GM18499 (cell line): ENCODE results near the gene BTBD1.

Experiments
- ATAC-seq: cut with Tn5 transposase; IDR thresholded peaks from one replicate; pipeline ENCODE4 v1.9.1; 2021; ENCODE audit warnings: moderate number of reproducible peaks; ENCODE audit not compliant: insufficient read depth, unreplicated experiment

BTBD1 gene

GRCh38 chr15:83066734-83067637, at the start of gene BTBD1:
Gene BTBD1 (minus strand): TSS chr15:83067252. CDS start chr15:83067151, 101 bp downstream.
- ATAC-seq: peak; percentile 62

DNA sequence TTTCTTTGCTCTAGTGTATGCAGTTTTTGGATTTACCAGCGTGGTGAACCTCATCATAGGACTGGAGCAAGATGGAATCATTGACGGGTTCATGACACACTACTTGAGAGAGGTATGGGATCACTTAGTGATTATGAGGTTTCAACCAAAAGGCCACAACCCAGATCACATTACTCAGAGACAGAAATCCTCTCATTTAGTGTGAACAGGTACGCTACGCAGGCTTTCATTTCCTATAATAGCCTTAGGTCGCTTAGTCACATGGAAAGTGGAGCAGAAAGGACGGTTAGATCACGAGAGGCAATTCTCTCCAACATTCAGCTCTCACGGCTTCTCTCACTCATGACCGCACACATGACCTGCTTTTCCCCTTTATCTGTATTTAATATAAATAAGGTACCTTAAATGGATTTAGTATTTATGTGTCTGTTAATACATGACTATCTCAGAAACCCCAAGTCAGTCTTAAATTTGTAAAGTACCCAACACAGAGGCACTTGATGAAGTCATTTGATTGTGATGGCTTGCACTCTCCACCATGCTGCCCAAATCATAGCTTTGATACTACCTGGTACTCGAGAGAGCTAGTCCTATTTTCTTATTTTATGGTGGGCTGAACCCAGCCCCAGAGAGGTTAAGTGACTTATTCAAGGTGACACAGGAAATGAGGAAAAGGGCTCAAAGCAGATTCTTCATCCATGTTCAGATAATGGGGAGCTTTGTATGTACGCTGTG, 48.9 kb upstream of the BTBD1 start:
- ATAC-seq: peak; percentile 67

DNA sequence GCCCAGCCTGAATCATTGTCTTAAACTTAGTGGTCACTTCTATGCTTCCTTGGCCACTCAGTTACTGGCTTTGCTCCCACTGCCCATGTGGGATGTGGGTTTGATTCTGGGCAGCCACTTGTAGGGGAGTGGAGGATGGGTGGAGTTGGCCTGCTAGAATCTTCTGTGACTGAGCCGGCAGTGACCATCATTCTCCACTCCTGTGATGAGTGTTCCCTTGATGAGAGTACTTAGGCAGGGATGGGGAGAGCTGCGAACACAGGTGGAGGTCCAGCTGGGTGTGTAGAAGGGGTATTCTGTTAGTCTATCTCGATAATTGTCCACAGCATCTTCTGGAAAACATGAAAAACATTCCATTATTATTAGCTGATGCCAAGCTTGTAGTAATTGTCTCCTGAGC, 48.4 kb upstream of the BTBD1 start:
- no peak for ATAC-seq

- no peak for ATAC-seq
Observed at GRCh38 chr15:83114856-83115255, 47.8 kb upstream of the BTBD1 start.

- no peak for ATAC-seq
Observed at GRCh38 chr15:83113881-83114674, 47.0 kb upstream of the BTBD1 start.

DNA sequence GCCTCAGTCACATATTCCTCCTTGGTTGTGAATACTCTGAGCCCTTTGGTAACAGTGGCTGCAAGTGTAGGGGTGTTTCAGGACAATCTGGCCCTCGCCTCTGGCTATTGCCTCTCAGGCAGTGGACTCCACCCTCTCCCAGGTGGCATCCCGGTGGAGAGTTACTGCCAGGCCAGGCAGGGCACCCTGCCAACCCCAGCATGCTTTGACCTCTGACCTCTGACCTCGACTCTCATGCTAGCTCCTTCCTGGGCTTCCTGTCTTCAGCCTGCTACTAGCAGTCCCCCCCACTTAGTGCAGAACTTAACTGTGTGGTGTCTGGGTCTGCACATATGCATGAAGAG, 45.9 kb upstream of the BTBD1 start:
- ATAC-seq: no peak

- no peak for ATAC-seq
Observed at GRCh38 chr15:83112233-83112955, 45.3 kb upstream of the BTBD1 start.

DNA sequence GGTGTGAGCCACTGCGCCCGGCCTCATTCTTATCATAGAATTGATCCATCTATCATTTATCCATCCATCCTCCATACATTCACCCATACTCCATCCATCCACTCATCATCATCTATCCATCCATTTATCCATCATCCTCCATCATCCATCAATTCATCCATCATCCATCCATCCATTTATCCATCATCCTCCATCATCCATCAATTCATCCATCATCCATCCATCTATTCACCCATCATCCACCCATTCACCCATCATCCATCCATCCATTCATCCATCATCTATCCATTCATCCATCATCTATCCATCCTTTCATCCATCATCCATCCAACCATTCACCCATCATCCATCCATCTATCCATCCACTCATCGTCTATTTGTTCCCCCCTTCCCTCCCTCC, 44.1 kb upstream of the BTBD1 start:
- ATAC-seq: no peak

GRCh38 chr15:83110381-83110780, 43.3 kb upstream of the BTBD1 start:
- no peak for ATAC-seq

DNA sequence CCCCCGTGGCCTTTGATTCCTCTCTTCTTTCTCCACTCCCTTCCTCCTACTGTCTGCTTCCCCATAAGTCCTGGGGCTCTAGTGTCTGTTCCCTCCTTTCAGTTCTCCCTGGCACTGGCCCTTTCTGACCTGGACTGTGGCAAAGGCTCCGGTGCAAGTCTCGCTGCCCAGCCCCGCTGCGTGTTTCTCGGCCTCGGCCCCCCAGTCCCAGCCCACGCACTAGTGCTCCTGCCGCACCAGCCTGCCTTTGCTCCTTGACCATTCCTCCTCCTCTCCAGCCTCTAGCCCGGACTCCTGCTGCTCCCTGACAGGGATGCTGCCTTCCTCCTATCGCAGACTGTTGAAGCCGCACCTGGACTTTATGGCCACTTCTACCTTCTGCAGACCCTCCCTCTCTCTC, 42.5 kb upstream of the BTBD1 start:
- ATAC-seq: no peak

- no peak for ATAC-seq
Observed at GRCh38 chr15:83108266-83109219, 41.5 kb upstream of the BTBD1 start.

DNA sequence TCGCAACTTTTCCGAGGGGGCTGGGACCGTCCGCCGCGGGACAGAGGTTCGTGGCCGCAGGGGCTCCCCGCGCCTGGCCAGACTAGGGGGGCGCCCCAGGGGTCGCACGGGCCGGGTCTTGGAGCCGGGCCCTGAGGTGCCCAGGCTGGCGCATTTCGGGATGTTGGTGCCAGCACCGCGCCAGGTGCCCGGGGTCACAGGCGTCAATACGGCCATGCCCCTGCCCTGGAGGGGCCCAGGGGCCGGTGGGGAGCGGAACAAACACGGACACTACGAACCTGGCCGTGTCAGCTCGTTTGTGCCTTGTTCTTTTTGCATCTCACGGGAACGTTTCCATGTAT, 40.8 kb upstream of the BTBD1 start:
- ATAC-seq: no peak

GRCh38 chr15:83106994-83107840, 40.2 kb upstream of the BTBD1 start, which contains the start of gene TM6SF1:
Gene TM6SF1 (plus strand): TSS chr15:83107645. CDS start chr15:83107681, 36 bp downstream.
- no peak for ATAC-seq

DNA sequence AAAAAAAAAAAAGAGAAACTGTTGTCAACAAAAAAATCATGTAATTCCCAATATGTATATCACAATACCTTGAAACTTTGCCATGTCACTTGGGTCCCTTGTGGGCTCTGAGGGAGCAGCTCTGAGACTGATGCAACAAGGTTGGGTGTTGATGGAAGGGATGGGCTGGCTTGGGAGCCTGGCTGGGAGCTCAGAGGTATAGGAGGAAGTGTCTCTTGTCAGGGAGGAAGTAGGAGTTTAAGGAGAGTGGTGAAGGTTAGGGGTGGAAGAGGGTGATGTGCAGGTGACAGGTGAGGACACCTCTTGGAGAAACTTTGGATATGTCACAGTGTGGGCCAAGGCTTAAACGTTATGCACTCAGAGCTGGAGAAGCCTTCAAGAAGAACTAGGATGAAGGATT, 38.4 kb upstream of the BTBD1 start:
- ATAC-seq: no peak

- no peak for ATAC-seq
Observed at GRCh38 chr15:83104141-83104540, 37.1 kb upstream of the BTBD1 start.

DNA sequence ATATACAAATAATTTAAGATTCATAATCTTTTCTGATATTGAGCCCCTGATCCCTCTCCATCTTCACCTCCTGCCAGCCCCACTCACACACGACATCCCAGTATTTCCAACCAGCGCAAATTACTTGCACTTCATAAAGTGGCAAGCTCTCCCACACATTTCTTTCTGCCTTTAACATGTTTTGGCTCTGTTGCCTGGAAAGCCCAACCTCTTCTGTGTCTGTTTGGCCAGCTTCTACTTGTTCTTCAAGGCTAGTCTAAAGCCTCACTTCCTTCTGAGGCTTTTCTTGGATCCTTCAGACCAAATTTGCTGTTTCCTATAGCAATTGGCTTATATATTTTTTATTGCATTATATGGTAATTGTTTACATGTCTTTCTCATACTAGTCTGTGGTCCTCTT, 35.3 kb upstream of the BTBD1 start:
- ATAC-seq: no peak

DNA sequence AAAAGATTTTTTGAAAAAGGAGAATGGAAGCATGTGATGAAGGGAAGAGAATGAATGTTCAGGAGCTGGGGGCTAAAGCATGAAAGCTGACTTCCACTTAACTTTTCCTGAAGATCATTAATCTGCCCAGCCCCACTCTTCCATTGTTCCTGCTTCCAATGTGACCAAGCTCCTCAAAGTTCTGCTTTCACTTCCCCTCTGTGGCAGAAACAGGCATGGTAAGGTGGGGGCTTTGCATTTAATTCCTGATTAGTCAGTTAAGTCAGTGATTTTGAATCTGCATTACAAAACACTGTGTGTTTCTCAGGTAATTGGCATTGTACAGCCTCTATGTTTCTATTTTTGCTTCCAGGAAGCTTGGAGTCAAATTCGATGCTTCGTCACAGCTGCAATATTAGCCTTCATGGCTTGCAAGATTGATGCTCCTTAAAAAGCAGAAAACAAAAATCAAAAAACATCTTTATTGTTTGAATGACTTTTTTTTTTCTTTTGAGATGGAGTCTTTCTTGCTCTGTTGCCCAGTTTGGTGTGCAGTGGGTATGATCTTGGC, 33.1 kb upstream of the BTBD1 start:
- ATAC-seq: no peak

GRCh38 chr15:83099290-83099689, 32.2 kb upstream of the BTBD1 start:
- ATAC-seq: no peak
